H1 (cell line): ENCODE measurements around the gene MGST1. TPM values are rescaled to one million over a fixed set of nuclear protein-coding genes. Genes with fewer than 3 reads are reported as not detected.

Source experiments
- CTCF ChIA-PET: fragments of 300-600 bp; sonication (Branson Sonifier 250); formaldehyde crosslinking; loops from one replicate; lab custom pipeline; 2021; ENCODE audit not compliant: partially characterized antibody; lab: Charles Lee
- POLR2A ChIA-PET: fragments of 300-600 bp; sonication (Branson Sonifier 250); formaldehyde crosslinking; loops from one replicate; lab custom pipeline; 2021; ENCODE audit warnings: inconsistent platforms; ENCODE audit not compliant: partially characterized antibody; lab: Charles Lee
- DNase-seq, 2 experiments: peaks; one replicate each; pipeline versions ENCODE4 v3.0.0 to v3.0.0-alpha.2; 2010 to 2022; ENCODE audit warnings: low spot score in 2 of 2, low read depth in 1 of 2, mixed read lengths in 1 of 2
- FAIRE-seq: peaks from 2 replicates; lab custom pipeline; 2011; peaks lifted over from hg19 to GRCh38; lab: Jason Lieb, UNC
- H2AFZ ChIP-seq: 2 replicates; pipeline ENCODE4 v1.8.1; 2012; ENCODE audit warnings: low read length, inconsistent platforms
- H2AK5ac ChIP-seq: 2 replicates; pipeline ENCODE4 v1.6.1; 2013; ENCODE audit warnings: low read depth, low read length
- H2BK120ac ChIP-seq: replicated peaks from 2 replicates; pipeline ENCODE3; 2013; ENCODE audit warnings: low read depth, low read length, inconsistent platforms
- H2BK12ac ChIP-seq: 2 replicates; pipeline ENCODE4 v1.6.1; 2013; ENCODE audit warnings: low read depth, low read length
- H2BK15ac ChIP-seq: 2 replicates; pipeline ENCODE4 v1.6.1; 2013; ENCODE audit warnings: low read length
- H2BK20ac ChIP-seq: 2 replicates; pipeline ENCODE4 v1.6.1; 2013; ENCODE audit warnings: low read length
- H2BK5ac ChIP-seq: 2 replicates; pipeline ENCODE4 v1.6.1; 2013; ENCODE audit warnings: low read depth, low read length
- H3K14ac ChIP-seq: 2 replicates; pipeline ENCODE4 v1.6.1; 2013; ENCODE audit warnings: inconsistent platforms; ENCODE audit not compliant: insufficient read length
- H3K18ac ChIP-seq: 2 replicates; pipeline ENCODE4 v1.6.1; 2013; ENCODE audit warnings: low read length; ENCODE audit errors: extremely low read depth
- H3K23ac ChIP-seq: 2 replicates; pipeline ENCODE4 v1.6.1; 2013; ENCODE audit warnings: inconsistent platforms; ENCODE audit not compliant: insufficient read length
- H3K23me2 ChIP-seq: 2 replicates; pipeline ENCODE4 v1.6.1; 2013; ENCODE audit warnings: low read depth, low read length
- H3K27ac ChIP-seq: 2 replicates; pipeline ENCODE4 v1.6.1; 2011; ENCODE audit warnings: low read depth, low read length, inconsistent platforms
- H3K27me3 ChIP-seq, 4 experiments: replicated peaks in 1 of 4; 1 replicate in 1 of 4; 2 replicates in 3 of 4; pipeline versions ENCODE4 v1.6.1 to v1.8.1; 2011 to 2013; ENCODE audit warnings: low read length in 3 of 4, mild to moderate bottlenecking in 3 of 4, inconsistent platforms in 2 of 4, mixed read lengths in 2 of 4, moderate library complexity in 1 of 4; ENCODE audit not compliant: control insufficient read depth in 3 of 4, insufficient read depth in 3 of 4; ENCODE audit errors: extremely low read depth in 1 of 4
- H3K36me3 ChIP-seq, 4 experiments: 2 replicates each; pipeline versions ENCODE4 v1.6.1 to v1.8.1; 2011 to 2013; ENCODE audit warnings: mild to moderate bottlenecking in 4 of 4, low read length in 3 of 4, moderate library complexity in 2 of 4, control low read depth in 1 of 4, inconsistent platforms in 1 of 4; ENCODE audit not compliant: insufficient read depth in 4 of 4, control insufficient read depth in 2 of 4
- H3K4ac ChIP-seq: replicated peaks from 2 replicates; pipeline ENCODE3; 2013; ENCODE audit warnings: low read length, low read depth, mixed read lengths, inconsistent platforms; ENCODE audit not compliant: insufficient read length
- H3K4me1 ChIP-seq, 4 experiments: replicated peaks in 1 of 4; 1 replicate in 1 of 4; 2 replicates in 3 of 4; pipeline versions ENCODE4 v1.6.1 to v1.8.1; 2011 to 2013; ENCODE audit warnings: low read length in 3 of 4, inconsistent platforms in 2 of 4, mixed read lengths in 1 of 4; ENCODE audit not compliant: insufficient read depth in 4 of 4, control insufficient read depth in 3 of 4
- H3K4me2 ChIP-seq, 2 experiments: 2 replicates each; pipeline versions ENCODE4 v1.6.1 to v1.8.1; 2011 to 2013; ENCODE audit warnings: low read depth in 2 of 2, low read length in 2 of 2, control low read depth in 1 of 2, inconsistent platforms in 1 of 2, mild to moderate bottlenecking in 1 of 2; ENCODE audit not compliant: insufficient read depth in 1 of 2
- H3K4me3 ChIP-seq, 4 experiments: fragments of 200-600, 300-600 bp in 1 of 4; sonication (generic), shearing (Covaris generic), sonication (Bioruptor Twin) in 1 of 4; 2 replicates each; pipeline versions ENCODE4 v1.5.1 to v1.8.1; 2011 to 2016; ENCODE audit warnings: low read length in 4 of 4, low read depth in 3 of 4, control low read depth in 2 of 4, inconsistent platforms in 2 of 4, mild to moderate bottlenecking in 2 of 4, mixed read lengths in 1 of 4, moderate library complexity in 1 of 4; ENCODE audit not compliant: insufficient read depth in 2 of 4; ENCODE audit errors: extremely low read depth in 1 of 4
- H3K56ac ChIP-seq: replicated peaks from 2 replicates; pipeline ENCODE3; 2013; ENCODE audit warnings: low read depth, mild to moderate bottlenecking, mixed read lengths, low read length, inconsistent platforms; ENCODE audit not compliant: insufficient read length
- H3K79me1 ChIP-seq: 2 replicates; pipeline ENCODE4 v1.6.1; 2013; ENCODE audit warnings: low read depth, low read length, control low read depth
- H3K79me2 ChIP-seq, 2 experiments: 2 replicates each; pipeline versions ENCODE4 v1.6.1 to v1.8.1; 2012 to 2013; ENCODE audit warnings: low read length in 2 of 2, mild to moderate bottlenecking in 2 of 2, inconsistent platforms in 1 of 2; ENCODE audit not compliant: insufficient read depth in 2 of 2, control insufficient read depth in 1 of 2
- H3K9ac ChIP-seq, 4 experiments: replicated peaks in 1 of 4; 1 replicate in 1 of 4; 2 replicates in 3 of 4; pipeline versions ENCODE4 v1.6.1 to v1.8.1; 2011 to 2013; ENCODE audit warnings: low read depth in 3 of 4, low read length in 3 of 4, control low read depth in 2 of 4, mild to moderate bottlenecking in 2 of 4, moderate library complexity in 2 of 4, inconsistent platforms in 1 of 4; ENCODE audit errors: extremely low read depth in 1 of 4
- H3K9me3 ChIP-seq, 2 experiments: 2 replicates each; pipeline versions ENCODE4 v1.6.1 to v1.8.1; 2012 to 2013; ENCODE audit warnings: mild to moderate bottlenecking in 2 of 2, moderate library complexity in 2 of 2, control low read depth in 1 of 2, inconsistent platforms in 1 of 2, low read depth in 1 of 2, low read length in 1 of 2, mixed read lengths in 1 of 2; ENCODE audit not compliant: insufficient read depth in 2 of 2
- H4K20me1 ChIP-seq, 2 experiments: replicated peaks in 1 of 2; 2 replicates each; pipeline versions ENCODE3 to v1.8.1; 2011 to 2013; ENCODE audit warnings: inconsistent platforms in 2 of 2, low read length in 2 of 2, mild to moderate bottlenecking in 1 of 2; ENCODE audit not compliant: insufficient read depth in 2 of 2, control insufficient read depth in 1 of 2
- H4K5ac ChIP-seq: 2 replicates; pipeline ENCODE4 v1.6.1; 2013; ENCODE audit warnings: low read length, low read depth, mixed read lengths, inconsistent platforms; ENCODE audit not compliant: insufficient read length
- H4K8ac ChIP-seq: 2 replicates; pipeline ENCODE4 v1.8.0; 2013; ENCODE audit warnings: mild to moderate bottlenecking, moderate library complexity, low read length, inconsistent platforms; ENCODE audit not compliant: insufficient read depth; ENCODE audit errors: extremely low read depth
- H4K91ac ChIP-seq: replicated peaks from 2 replicates; pipeline ENCODE3; 2013; ENCODE audit warnings: low read length, mixed read lengths, inconsistent platforms; ENCODE audit not compliant: insufficient read length
- BCL11A ChIP-seq, 2 experiments: IDR thresholded peaks; one replicate each; pipeline ENCODE4 v1.6.1; 2011; ENCODE audit warnings: low read depth in 2 of 2, low read length in 2 of 2, mild to moderate bottlenecking in 2 of 2
- BRCA1 ChIP-seq: IDR thresholded peaks from 2 replicates; pipeline ENCODE4 v1.6.1; 2012; ENCODE audit warnings: low read depth, low read length, improper control_type of control experiment
- CREB1 ChIP-seq: IDR thresholded peaks from 2 replicates; pipeline ENCODE4 v1.6.1; 2012; ENCODE audit warnings: inconsistent platforms
- EGR1 ChIP-seq: IDR thresholded peaks from 2 replicates; pipeline ENCODE4 v1.6.1; 2011; ENCODE audit warnings: low read depth, low read length, borderline replicate concordance
- EZH2 ChIP-seq: fragments of 200-600 bp; sonication (generic); IDR thresholded peaks from 2 replicates; pipeline ENCODE4 v1.7.1; 2012; ENCODE audit warnings: low read depth, mild to moderate bottlenecking, moderate library complexity, low read length, inconsistent platforms; ENCODE audit not compliant: severe bottlenecking
- HDAC2 ChIP-seq, 2 experiments: fragments of 300-600 bp in 1 of 2; sonication (generic) in 1 of 2; IDR thresholded peaks; 2 replicates each; pipeline ENCODE4 v1.6.1; 2011 to 2012; ENCODE audit warnings: low read depth in 2 of 2, low read length in 2 of 2, mild to moderate bottlenecking in 2 of 2, moderate library complexity in 2 of 2, borderline replicate concordance in 1 of 2, inconsistent platforms in 1 of 2
- RXRA ChIP-seq: IDR thresholded peaks from 2 replicates; pipeline ENCODE4 v1.6.1; 2011; ENCODE audit warnings: low read depth, mild to moderate bottlenecking, low read length, moderate library complexity; ENCODE audit not compliant: insufficient read depth
- SAP30 ChIP-seq: fragments of 300-600 bp; sonication (generic); IDR thresholded peaks from 2 replicates; pipeline ENCODE4 v1.7.1; 2012; ENCODE audit warnings: low read length, moderate library complexity, mild to moderate bottlenecking, inconsistent platforms; ENCODE audit not compliant: insufficient read depth, insufficient replicate concordance
- SIX5 ChIP-seq: IDR thresholded peaks from 2 replicates; pipeline ENCODE4 v1.6.1; 2011; ENCODE audit warnings: mild to moderate bottlenecking, low read depth, low read length
- SP4 ChIP-seq: IDR thresholded peaks from 2 replicates; pipeline ENCODE4 v1.6.1; 2012; ENCODE audit warnings: low read length, inconsistent platforms
- TBP ChIP-seq: IDR thresholded peaks from 2 replicates; pipeline ENCODE4 v1.6.1; 2011; ENCODE audit warnings: low read depth, low read length, improper control_type of control experiment
- TEAD4 ChIP-seq: IDR thresholded peaks from 2 replicates; pipeline ENCODE4 v1.6.1; 2012; ENCODE audit warnings: low read depth, low read length, inconsistent platforms, mixed read lengths
- WGBS, 2 experiments: shearing (Covaris generic) in 1 of 2; methylation state at CpG; one replicate each; pipeline versions ENCODE4 v1.1.6 to v1.1.7; 2013 to 2015; ENCODE audit warnings: low lambda C conversion rate in 2 of 2, mixed read lengths in 2 of 2, inconsistent platforms in 1 of 2, low coverage in 1 of 2, missing lambda C conversion rate in 1 of 2; ENCODE audit not compliant: insufficient replicate concordance in 2 of 2, insufficient coverage in 1 of 2, insufficient read length in 1 of 2; ENCODE audit errors: extremely low coverage in 1 of 2, missing lambda C conversion rate in 1 of 2; 5-methylcytosine and 5-hydroxymethylcytosine counted together
- polyA plus RNA-seq, 7 experiments: library from polyadenylated mRNA; depleted of rRNA in 3 of 7; stranded (reverse) in 5 of 7; unstranded in 2 of 7; fragments of >200 nt in 5 of 7; fragments of 200-250 nt in 2 of 7; gene quantifications; 1 replicate in 5 of 7; 2 replicates in 1 of 7; 4 replicates in 1 of 7; pipeline versions ENCODE4 v1.2.1 to v1.2.3, GENCODE V29; 2011 to 2013; ENCODE audit warnings: missing spikeins in 2 of 7, mixed read lengths in 2 of 7
- total RNA-seq: library from RNA; stranded (reverse); fragmentation: NEBNext Ultra II Directional; extraction: Animal tissue kit (Norgen Biotek cat#: 25700); gene quantifications from 2 replicates; pipeline ENCODE4 v1.2.1, GENCODE V29; 2021
- TF ChIP-seq, protein P1 (sequence below): IDR thresholded peaks from 2 replicates; pipeline ENCODE4 v1.6.1; 2012; ENCODE audit warnings: inconsistent platforms

MGST1 gene
- total and polyA plus RNA-seq, 2 of the 8 experiments (the other 6 are each of a cell fraction or from before 2014, with no cell fraction given), result 442 to 478 TPM

DNA sequence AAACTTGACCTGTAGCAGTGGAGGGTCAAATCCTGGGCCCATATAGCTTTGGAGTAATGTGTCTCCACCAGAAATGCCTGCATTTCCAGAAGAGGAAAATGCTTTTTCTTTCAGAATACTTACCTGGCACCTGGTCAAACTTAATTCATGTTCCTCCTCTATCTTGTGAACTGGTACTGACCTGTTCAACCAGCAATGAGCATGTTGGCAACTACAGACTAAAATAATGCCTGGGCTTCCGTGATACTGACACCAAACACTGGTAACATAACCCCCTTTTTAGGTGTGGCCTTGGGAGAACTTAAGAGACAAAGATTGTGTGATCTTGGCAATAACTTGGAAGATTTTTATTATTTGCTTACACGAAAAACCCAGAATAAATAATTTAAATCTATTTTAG, 23.8 kb upstream of the MGST1 start:
- Histone ChIP-seq H3K14ac (no peak overlapping the region), H2AK5ac (no peak overlapping the region), H2BK120ac (no peak overlapping the region), H3K18ac (no peak overlapping the region), H2BK20ac (no peak overlapping the region), H3K23me2 (no peaks in the 10 kb centered on the region), H3K79me1 (no peaks in the 10 kb centered on the region), H3K4me1 (peaks cover 0 to 3% (median 3%) of the 10 kb centered on the region in 4 experiments; a peak in 1 of 7 replicates), H4K91ac (no peak overlapping the region), H2AFZ (no peak overlapping the region), H3K4me3 (no peak overlapping the region), H4K20me1 (no peaks in the 10 kb centered on the region), H3K79me2 (no peaks in the 10 kb centered on the region), H3K9ac (no peak overlapping the region), H3K56ac (no peak overlapping the region), H3K23ac (no peak overlapping the region), H3K4ac (no peak overlapping the region), H3K27me3 (no peaks in the 10 kb centered on the region), H3K4me2 (no peak overlapping the region), H4K5ac (no peak overlapping the region), H3K36me3 (no peaks in the 10 kb centered on the region), H2BK15ac (no peak overlapping the region), H3K27ac (no peak overlapping the region), H2BK5ac (no peak overlapping the region), H4K8ac (no peak overlapping the region), H2BK12ac (no peak overlapping the region), H3K9me3 (peaks cover 0 to 3% of the 10 kb centered on the region in 2 experiments; a peak in 1 of 4 replicates)
- FAIRE-seq (no peak), DNase-seq (no peak)
- ChIA-PET CTCF (interaction anchor here (1.2 kb wide), 1 partner anchor 20 kb away, joined by 4 read pairs; no protein-coding TSS in a partner anchor), POLR2A (no interaction called here)
- 92% methylated on average over 2 of the region's 2 CpGs; no CpG with 5 or more reads in 1 of the 2 experiments for WGBS, 2 experiments
- TF ChIP-seq BRCA1 (no peak), BCL11A (IDR thresholded peaks at IDR 0.05; ENCODE audit: low read depth in 2 of 2, low read length in 2 of 2) (no peak), HDAC2 (IDR thresholded peaks at IDR 0.05; ENCODE audit: borderline replicate concordance in 1 of 2, low read depth in 2 of 2, low read length in 2 of 2) (no peak), RXRA (no peak), CREB1 (no peak), EGR1 (no peak), SAP30 (no peak), EZH2 (no peak), TBP (no peak), SP4 (no peak), SIX5 (no peak), TEAD4 (no peak)
- TF ChIP-seq, protein P1, sequence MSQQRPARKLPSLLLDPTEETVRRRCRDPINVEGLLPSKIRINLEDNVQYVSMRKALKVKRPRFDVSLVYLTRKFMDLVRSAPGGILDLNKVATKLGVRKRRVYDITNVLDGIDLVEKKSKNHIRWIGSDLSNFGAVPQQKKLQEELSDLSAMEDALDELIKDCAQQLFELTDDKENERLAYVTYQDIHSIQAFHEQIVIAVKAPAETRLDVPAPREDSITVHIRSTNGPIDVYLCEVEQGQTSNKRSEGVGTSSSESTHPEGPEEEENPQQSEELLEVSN, result no peak
